Activated naive CD4-positive, alpha-beta T cell treated with anti-CD3 and anti-CD28 coated beads for 36 hours (primary cell): ENCODE data around the gene ABCA1. TPM values are rescaled to one million over a fixed set of nuclear protein-coding genes. Genes with fewer than 3 reads are reported as not detected.
"Not testable (repeated sequence)": the region's sequence is repeated elsewhere in the genome, so short reads cannot be mapped to it uniquely, and the experiment has no call there.

Source experiments
- CTCF ChIA-PET: fragments of 350-600 bp; sonication (Branson Sonifier 250); formaldehyde crosslinking; loops from one replicate; lab custom pipeline; 2021; ENCODE audit warnings: antibody characterized with exemption; lab: Charles Lee
- DNase-seq: peaks from one replicate; pipeline ENCODE4 v3.0.0-alpha.2; 2020
- H3K27ac Mint-ChIP-seq: one replicate; pipeline ENCODE4 v1.8.0; 2021; ENCODE audit warnings: mild to moderate bottlenecking, mixed read lengths
- H3K27me3 Mint-ChIP-seq: one replicate; pipeline ENCODE4 v1.8.0; 2021; ENCODE audit warnings: low read depth, mixed read lengths
- H3K36me3 Mint-ChIP-seq: one replicate; pipeline ENCODE4 v1.8.0; 2021; ENCODE audit warnings: low read depth, mixed read lengths
- H3K4me1 Mint-ChIP-seq: one replicate; pipeline ENCODE4 v1.8.0; 2021; ENCODE audit warnings: low read depth, mixed read lengths
- H3K4me3 Mint-ChIP-seq: one replicate; pipeline ENCODE4 v1.8.0; 2021; ENCODE audit warnings: mild to moderate bottlenecking, moderate library complexity, mixed read lengths
- H3K9me3 Mint-ChIP-seq: one replicate; pipeline ENCODE4 v1.8.0; 2021; ENCODE audit warnings: mixed read lengths
- intact Hi-C: fragments of 100-400 bp; cut with micrococcal nuclease; formaldehyde crosslinking; loops from one replicate; pipeline ENCODE4 v1.15.1; 2023
- total RNA-seq, 2 experiments: library from RNA; stranded (reverse); gene quantifications; one replicate each; pipeline ENCODE4 v1.2.3, GENCODE V29; 2021

ABCA1 gene
- total RNA-seq, 2 experiments from 2014 or later = 31.3 to 31.5 TPM

- peaks cover 13% of the 10 kb centered on the region for H3K4me1 Mint-ChIP-seq
- no peak overlapping the region for H3K4me3 Mint-ChIP-seq
- no peak for DNase-seq
- CTCF ChIA-PET = no interaction called here
- H3K27me3 Mint-ChIP-seq = no peaks in the 10 kb centered on the region
- no peaks in the 10 kb centered on the region for H3K9me3 Mint-ChIP-seq
- H3K36me3 Mint-ChIP-seq = no peaks in the 10 kb centered on the region
- peak overlapping the region; percentile 21 for H3K27ac Mint-ChIP-seq
- intact Hi-C loops = loop anchor here (1.0 kb wide), 1 partner anchor 20 kb away; no protein-coding TSS in a partner anchor
These were observed 13.6 kb upstream of the ABCA1 start for GRCh38 chr9:104941597-104941996.

DNA sequence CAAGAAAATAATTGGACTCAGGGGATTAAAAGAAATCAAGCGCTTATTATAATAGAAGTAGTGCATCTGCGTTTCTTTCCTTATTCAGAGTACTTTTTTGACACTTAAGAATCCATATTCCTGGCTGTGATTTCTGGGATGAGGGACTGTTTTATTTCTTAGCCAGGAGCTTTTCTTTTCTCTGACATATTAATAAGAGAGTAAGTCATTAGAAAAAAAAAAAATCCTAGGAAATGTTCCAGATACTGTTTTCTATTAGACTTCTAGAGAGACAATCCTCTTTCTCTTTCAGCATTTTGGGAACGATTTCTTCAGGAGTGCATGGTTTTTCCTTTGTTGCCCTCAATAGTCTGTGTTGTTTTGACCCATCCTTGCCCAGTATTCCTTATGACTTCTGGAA, 8.3 kb upstream of the ABCA1 start:
- H3K27ac Mint-ChIP-seq = no peak overlapping the region
- H3K9me3 Mint-ChIP-seq = no peaks in the 10 kb centered on the region
- H3K4me3 Mint-ChIP-seq = no peak overlapping the region
- intact Hi-C loops = no loop called here
- DNase-seq = no peak
- no peaks in the 10 kb centered on the region for H3K36me3 Mint-ChIP-seq
- H3K4me1 Mint-ChIP-seq = peaks cover 13% of the 10 kb centered on the region
- H3K27me3 Mint-ChIP-seq = peaks cover 1% of the 10 kb centered on the region
- CTCF ChIA-PET = no interaction called here

GRCh38 chr9:104935501-104935810, 7.5 kb upstream of the ABCA1 start:
- DNase-seq, H3K27ac Mint-ChIP-seq, H3K9me3 Mint-ChIP-seq, H3K27me3 Mint-ChIP-seq, H3K4me1 Mint-ChIP-seq, CTCF ChIA-PET, H3K4me3 Mint-ChIP-seq, H3K36me3 Mint-ChIP-seq, intact Hi-C loops: not testable (repeated sequence)

GRCh38 chr9:104934691-104935500, 6.9 kb upstream of the ABCA1 start:
- no peaks in the 10 kb centered on the region for H3K9me3 Mint-ChIP-seq
- H3K36me3 Mint-ChIP-seq = no peaks in the 10 kb centered on the region
- no peak overlapping the region for H3K4me3 Mint-ChIP-seq
- H3K4me1 Mint-ChIP-seq = peaks cover 11% of the 10 kb centered on the region
- no peak for DNase-seq
- CTCF ChIA-PET = no interaction called here
- no peak overlapping the region for H3K27ac Mint-ChIP-seq
- intact Hi-C loops = no loop called here
- peaks cover 2% of the 10 kb centered on the region for H3K27me3 Mint-ChIP-seq

- H3K4me3 Mint-ChIP-seq, DNase-seq, H3K27ac Mint-ChIP-seq, CTCF ChIA-PET, intact Hi-C loops, H3K9me3 Mint-ChIP-seq, H3K27me3 Mint-ChIP-seq, H3K36me3 Mint-ChIP-seq: not testable (repeated sequence)
- H3K4me1 Mint-ChIP-seq = peaks cover 16% of the 10 kb centered on the region
These were observed 5.1 kb upstream of the ABCA1 start for GRCh38 chr9:104933091-104933490.

DNA sequence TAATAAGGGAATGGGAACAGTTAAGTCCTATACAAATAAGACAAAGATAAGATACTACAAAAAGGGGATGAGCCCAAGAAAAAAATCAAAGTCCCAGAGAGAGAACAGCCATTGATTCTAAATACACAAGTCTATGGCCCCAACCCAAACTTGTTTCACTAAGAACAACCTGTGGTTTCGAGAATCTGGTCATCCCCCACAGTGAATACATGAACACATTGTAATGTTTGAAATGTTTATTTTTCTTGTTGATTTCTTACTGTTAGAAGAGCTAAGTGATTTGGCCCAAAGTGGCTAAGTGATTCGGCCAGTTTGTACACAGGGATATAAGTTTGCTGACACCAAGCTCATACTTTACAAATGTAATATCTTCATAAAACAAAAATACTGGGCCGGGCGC, 3.3 kb upstream of the ABCA1 start:
- CTCF ChIA-PET = interaction anchor here (0.8 to 1.1 kb wide), 2 partner anchors 9 to 16 kb away, joined by 3 to 4 read pairs; no protein-coding TSS in a partner anchor
- no peak for DNase-seq
- Mint-ChIP-seq H3K4me1 (peaks cover 17% of the 10 kb centered on the region), H3K27me3 (peaks cover 2% of the 10 kb centered on the region), H3K27ac (no peak overlapping the region), H3K36me3 (peaks cover 5% of the 10 kb centered on the region), H3K9me3 (no peaks in the 10 kb centered on the region), H3K4me3 (no peak overlapping the region)
- intact Hi-C loops = no loop called here

- Mint-ChIP-seq H3K27me3 (peaks cover 2% of the 10 kb centered on the region), H3K4me1 (peaks cover 22% of the 10 kb centered on the region), H3K27ac (peak overlapping the region; percentile 80), H3K36me3 (peaks cover 9% of the 10 kb centered on the region), H3K9me3 (no peaks in the 10 kb centered on the region), H3K4me3 (peak overlapping the region; percentile 86)
- CTCF ChIA-PET = interaction anchor here (0.7 to 2.8 kb wide), 18 partner anchors 32 to 491 kb away, joined by 3 to 27 read pairs (median 4); partner anchors contain the start of gene SLC44A1
- peak; percentile 41 for DNase-seq
- intact Hi-C loops = loop anchor here (2.0 to 10.0 kb wide), 3 partner anchors 187 to 835 kb away; partner anchors contain the start of genes SMC2 and TMEM38B
These were observed 591 bp downstream of the ABCA1 start for GRCh38 chr9:104927216-104927911.

GRCh38 chr9:104923740-104924139, 4.2 kb downstream of the ABCA1 start:
- no peak overlapping the region for H3K27ac Mint-ChIP-seq
- no peaks in the 10 kb centered on the region for H3K9me3 Mint-ChIP-seq
- DNase-seq = no peak
- H3K36me3 Mint-ChIP-seq = peaks cover 9% of the 10 kb centered on the region
- H3K27me3 Mint-ChIP-seq = no peaks in the 10 kb centered on the region
- CTCF ChIA-PET = interaction anchor here (0.7 to 1.4 kb wide), 3 partner anchors 55 to 232 kb away, joined by 3 to 7 read pairs (median 3); no protein-coding TSS in a partner anchor
- H3K4me3 Mint-ChIP-seq = no peak overlapping the region
- intact Hi-C loops = loop anchor here (10.0 kb wide), 1 partner anchor 771 kb away; the partner anchor contains the start of gene TMEM38B
- peaks cover 27% of the 10 kb centered on the region for H3K4me1 Mint-ChIP-seq

DNA sequence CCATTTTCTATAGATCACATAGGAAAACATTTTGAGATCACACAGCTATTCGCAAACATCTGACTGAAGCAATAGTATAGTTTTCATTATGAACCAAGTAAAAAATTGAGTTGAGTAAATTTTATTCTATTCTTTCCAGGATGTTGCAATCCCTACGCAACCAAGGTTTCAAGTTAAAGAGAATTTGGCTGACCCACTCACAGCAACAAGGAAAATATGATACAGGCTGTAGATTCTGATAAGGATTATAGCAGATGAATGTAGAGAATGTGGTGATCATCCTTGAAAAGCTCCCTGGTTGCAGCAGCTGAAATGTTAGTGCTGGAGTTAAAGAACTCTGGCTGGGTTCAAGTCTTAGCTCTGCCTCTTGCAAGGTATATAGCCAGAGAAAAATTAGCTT, 4.7 kb downstream of the ABCA1 start:
- H3K4me1 Mint-ChIP-seq = peaks cover 24% of the 10 kb centered on the region
- H3K4me3 Mint-ChIP-seq = no peak overlapping the region
- intact Hi-C loops = loop anchor here (10.0 kb wide), 1 partner anchor 772 kb away; the partner anchor contains the start of gene TMEM38B
- CTCF ChIA-PET = interaction anchor here (0.7 to 1.4 kb wide), 3 partner anchors 54 to 232 kb away, joined by 3 to 7 read pairs (median 3); no protein-coding TSS in a partner anchor
- H3K27me3 Mint-ChIP-seq = no peaks in the 10 kb centered on the region
- H3K36me3 Mint-ChIP-seq = peaks cover 9% of the 10 kb centered on the region
- DNase-seq = no peak
- H3K9me3 Mint-ChIP-seq = no peaks in the 10 kb centered on the region
- H3K27ac Mint-ChIP-seq = no peak overlapping the region

GRCh38 chr9:104922748-104923147, 5.2 kb downstream of the ABCA1 start:
- intact Hi-C loops = loop anchor here (10.0 kb wide), 1 partner anchor 772 kb away; the partner anchor contains the start of gene TMEM38B
- CTCF ChIA-PET = interaction anchor here (1.3 to 1.4 kb wide), 2 partner anchors 54 to 59 kb away, joined by 3 to 7 read pairs; no protein-coding TSS in a partner anchor
- peaks cover 24% of the 10 kb centered on the region for H3K4me1 Mint-ChIP-seq

DNA sequence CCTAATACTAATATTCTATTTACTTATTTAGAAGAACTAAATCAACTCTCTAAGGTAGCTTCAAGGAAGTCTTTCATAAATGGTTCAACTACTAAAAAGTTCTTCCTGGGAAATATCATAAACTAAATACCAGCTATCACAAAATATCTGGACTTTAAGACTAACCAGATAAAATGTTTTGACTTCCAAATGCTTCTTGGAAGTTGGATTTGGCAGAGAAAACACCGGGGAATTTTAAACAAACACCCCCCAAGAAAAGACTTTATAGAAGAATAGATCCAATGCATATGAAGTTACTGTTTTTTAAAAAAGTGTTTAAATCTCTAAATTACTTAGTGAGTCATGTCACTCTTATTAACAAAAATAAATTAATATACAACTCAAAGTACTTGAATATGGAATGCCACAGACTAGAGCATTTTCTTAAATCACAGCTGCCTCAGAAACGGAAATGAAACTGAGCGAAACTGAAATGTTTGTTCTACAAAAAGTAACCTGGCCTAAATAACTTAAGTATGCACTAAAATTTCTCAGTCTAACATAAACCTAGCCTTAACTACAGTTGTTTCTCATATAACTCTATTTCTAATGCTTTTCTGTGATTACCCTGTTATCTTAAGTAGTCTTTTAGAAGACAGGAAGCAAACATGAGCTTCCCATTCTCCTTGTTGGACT, 6.8 kb downstream of the ABCA1 start:
- Mint-ChIP-seq H3K4me3 (no peak overlapping the region), H3K27ac (no peak overlapping the region), H3K4me1 (peaks cover 22% of the 10 kb centered on the region), H3K36me3 (peaks cover 4% of the 10 kb centered on the region), H3K9me3 (no peaks in the 10 kb centered on the region), H3K27me3 (no peaks in the 10 kb centered on the region)
- intact Hi-C loops = loop anchor here (10.0 kb wide), 1 partner anchor 774 kb away; the partner anchor contains the start of gene TMEM38B
- DNase-seq = no peak
- CTCF ChIA-PET = interaction anchor here (1.3 kb wide), 1 partner anchor 8 kb away, joined by 4 read pairs; no protein-coding TSS in a partner anchor

More at GRCh38 chr9:104922748-104923147, 5.2 kb downstream of the ABCA1 start:
- H3K36me3 Mint-ChIP-seq, H3K9me3 Mint-ChIP-seq, H3K27ac Mint-ChIP-seq, H3K27me3 Mint-ChIP-seq, H3K4me3 Mint-ChIP-seq, DNase-seq: not testable (repeated sequence)

GRCh38 chr9:104915753-104916152, 12.2 kb downstream of the ABCA1 start:
- CTCF ChIA-PET = no interaction called here
- no peaks in the 10 kb centered on the region for H3K9me3 Mint-ChIP-seq
- intact Hi-C loops = no loop called here

More at GRCh38 chr9:104915753-104916152, 12.2 kb downstream of the ABCA1 start:
- H3K27me3 Mint-ChIP-seq = no peaks in the 10 kb centered on the region
- no peak overlapping the region for H3K27ac Mint-ChIP-seq
- peaks cover 3% of the 10 kb centered on the region for H3K36me3 Mint-ChIP-seq
- H3K4me3 Mint-ChIP-seq = no peak overlapping the region
- peaks cover 14% of the 10 kb centered on the region for H3K4me1 Mint-ChIP-seq
- DNase-seq = no peak
